Upper lobe of left lung (tissue), 4 donors: ENCODE results near the gene ZNF362.

Experiments used
- EP300 ChIP-seq, 4 donors: sonication (generic); formaldehyde crosslinking; IDR thresholded peaks; one replicate each; pipeline ENCODE4 v1.5.1; 2017; ENCODE audit warnings: antibody characterized with exemption in 4 of 4, control low read depth in 2 of 4
- POLR2A ChIP-seq, 4 donors: fragments of 450-650 bp; IDR thresholded peaks; one replicate each; pipeline ENCODE4 v1.5.1; 2016 to 2017; ENCODE audit warnings: antibody characterized with exemption in 4 of 4, mild to moderate bottlenecking in 2 of 4
- POLR2AphosphoS5 ChIP-seq, 2 donors: sonication (generic); formaldehyde crosslinking; IDR thresholded peaks; one replicate each; pipeline ENCODE4 v1.5.1; 2017; ENCODE audit warnings: antibody characterized with exemption in 2 of 2
- TF ChIP-seq, protein P1 (sequence below), 6 experiments: fragments of 450-650 bp in 4 of 6; fragments of 200-600 bp in 2 of 6; sonication (generic) in 2 of 6; IDR thresholded peaks; one replicate each; pipeline ENCODE4 v1.5.1; 2016 to 2019; ENCODE audit warnings: antibody characterized with exemption in 6 of 6

DNA sequence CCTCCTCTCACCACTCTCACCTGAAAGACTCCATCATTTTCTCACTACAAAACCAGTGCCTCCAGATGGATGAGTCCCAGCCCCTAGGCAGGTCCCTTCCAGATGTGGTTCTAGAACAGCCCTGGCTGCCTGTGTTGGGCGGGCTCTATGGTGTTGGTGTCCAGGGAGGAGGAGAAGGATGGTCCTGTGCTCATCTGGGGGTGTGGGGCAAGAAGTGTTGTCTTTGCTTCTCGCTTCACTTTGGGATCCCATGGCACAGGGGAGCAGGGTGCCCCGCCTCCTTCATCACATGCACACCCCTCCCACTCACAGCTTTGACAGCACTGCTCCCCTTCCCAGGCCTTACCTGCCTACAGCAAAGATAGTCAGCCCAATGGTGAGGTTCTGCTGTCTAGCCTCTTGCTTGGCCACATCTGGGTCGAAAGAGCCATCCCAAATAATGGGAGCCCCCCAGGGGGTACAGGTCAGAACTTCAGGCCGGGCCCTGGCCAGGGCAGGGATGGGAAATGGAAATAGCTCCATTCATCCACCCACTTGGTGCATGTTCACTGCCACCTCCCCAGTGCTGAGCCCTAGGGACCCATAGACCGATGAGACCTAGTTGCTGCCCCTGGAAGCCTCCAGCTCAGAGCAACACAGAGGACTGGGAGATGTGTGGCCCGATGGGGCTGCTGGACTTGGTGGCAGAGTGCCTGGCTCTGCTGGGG is 55.6 kb downstream of the ZNF362 start:
- TF ChIP-seq, protein P1, sequence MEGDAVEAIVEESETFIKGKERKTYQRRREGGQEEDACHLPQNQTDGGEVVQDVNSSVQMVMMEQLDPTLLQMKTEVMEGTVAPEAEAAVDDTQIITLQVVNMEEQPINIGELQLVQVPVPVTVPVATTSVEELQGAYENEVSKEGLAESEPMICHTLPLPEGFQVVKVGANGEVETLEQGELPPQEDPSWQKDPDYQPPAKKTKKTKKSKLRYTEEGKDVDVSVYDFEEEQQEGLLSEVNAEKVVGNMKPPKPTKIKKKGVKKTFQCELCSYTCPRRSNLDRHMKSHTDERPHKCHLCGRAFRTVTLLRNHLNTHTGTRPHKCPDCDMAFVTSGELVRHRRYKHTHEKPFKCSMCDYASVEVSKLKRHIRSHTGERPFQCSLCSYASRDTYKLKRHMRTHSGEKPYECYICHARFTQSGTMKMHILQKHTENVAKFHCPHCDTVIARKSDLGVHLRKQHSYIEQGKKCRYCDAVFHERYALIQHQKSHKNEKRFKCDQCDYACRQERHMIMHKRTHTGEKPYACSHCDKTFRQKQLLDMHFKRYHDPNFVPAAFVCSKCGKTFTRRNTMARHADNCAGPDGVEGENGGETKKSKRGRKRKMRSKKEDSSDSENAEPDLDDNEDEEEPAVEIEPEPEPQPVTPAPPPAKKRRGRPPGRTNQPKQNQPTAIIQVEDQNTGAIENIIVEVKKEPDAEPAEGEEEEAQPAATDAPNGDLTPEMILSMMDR (IDR thresholded peaks at IDR 0.05), result no peak
- no peak for TF ChIP-seq POLR2AphosphoS5 (IDR thresholded peaks at IDR 0.05)
- no peak for TF ChIP-seq POLR2A (IDR thresholded peaks at IDR 0.05)
- no peak for TF ChIP-seq EP300 (IDR thresholded peaks at IDR 0.05)
